Measurements from ENCODE around the gene ZFPL1. TPM values are rescaled to one million over a fixed set of nuclear protein-coding genes. Genes with fewer than 3 reads are reported as not detected.

The ZFPL1 gene
- total and polyA plus RNA-seq, 9 of the 15 experiments (the other 6 are each of a cell fraction or from before 2014, with no cell fraction given): 3.7 to 37.5 (median 22.7) TPM

DNA sequence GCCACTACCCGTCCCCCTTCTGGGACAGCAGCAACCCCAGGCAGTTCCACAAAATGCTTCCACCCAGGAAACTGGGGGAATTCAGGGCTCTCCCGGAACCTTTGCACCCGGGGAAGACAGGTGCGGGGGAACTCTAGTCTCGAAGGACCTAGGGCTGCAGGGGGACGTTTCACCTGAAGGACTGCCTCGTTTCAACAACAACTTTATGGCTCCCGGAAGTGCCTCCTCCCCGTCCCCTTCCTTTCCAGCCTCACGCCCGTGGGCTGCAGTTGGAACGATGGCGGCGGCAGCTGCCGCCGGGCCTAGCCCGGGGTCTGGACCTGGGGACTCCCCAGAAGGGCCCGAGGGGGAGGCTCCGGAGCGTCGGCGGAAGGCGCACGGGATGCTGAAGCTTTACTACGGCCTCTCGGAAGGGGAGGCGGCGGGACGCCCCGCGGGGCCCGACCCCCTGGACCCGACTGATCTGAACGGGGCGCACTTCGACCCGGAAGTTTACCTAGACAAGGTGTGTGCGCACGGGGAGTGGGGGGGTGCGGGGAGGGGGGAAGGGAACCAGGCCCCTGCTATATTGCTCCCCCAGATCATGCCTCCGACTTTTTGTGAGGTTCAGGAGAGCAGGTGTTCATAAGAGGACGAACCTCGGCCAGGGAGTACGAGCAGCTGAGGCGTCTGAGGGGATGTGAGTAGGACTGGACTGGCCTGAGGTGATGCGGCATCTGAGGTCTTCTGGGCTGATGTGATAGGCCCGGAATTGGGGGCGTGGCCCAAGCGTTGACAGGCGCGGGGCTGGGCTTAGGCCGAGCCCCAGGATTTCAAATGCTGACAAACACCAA, 12.2 kb downstream of the ZFPL1 start, which contains the start of gene VPS51 (continued):
- TF ChIP-seq MEF2D (tag; conservative IDR thresholded peaks at IDR 0.05; ENCODE audit: low read depth) (0 out of 2 replicates have a peak, but pooled peaks have one; percentile 53), FOXM1 (IDR thresholded peaks at IDR 0.05; ENCODE audit: low read depth) (no peak), FOXM1 (CRISPR knock-in tag; IDR thresholded peaks at IDR 0.05; ENCODE audit: low read depth) (no peak), POLR2A (conservative IDR thresholded peaks at IDR 0.05) (peak; percentile 94), CCNT2 (IDR thresholded peaks at IDR 0.05; ENCODE audit: borderline replicate concordance, extremely low read depth, insufficient read length, low read depth, low read length) (peak; percentile 20), RBM39 (optimal IDR thresholded peaks at IDR 0.05; ENCODE audit: low read depth, low read length) (no peak), SIN3A (IDR thresholded peaks at IDR 0.05; ENCODE audit: borderline replicate concordance in 2 of 2, control insufficient read depth in 1 of 2, low read depth in 2 of 2, low read length in 2 of 2) (peak; percentile 87 to 95; a peak in 3 of 4 replicates), NR2C2 (CRISPR knock-in tag; IDR thresholded peaks at IDR 0.05) (peak; percentile 96), NR2C2 (tag; IDR thresholded peaks at IDR 0.05) (peak; percentile 99), RFX5 (IDR thresholded peaks at IDR 0.05; ENCODE audit: low read depth, low read length) (no peak), ZNF232 (CRISPR knock-in tag; IDR thresholded peaks at IDR 0.05) (no peak), KLF13 (tag; IDR thresholded peaks at IDR 0.05; ENCODE audit: borderline replicate concordance, low read depth) (peak; percentile 75), KDM5B (IDR thresholded peaks at IDR 0.05; ENCODE audit: insufficient replicate concordance, low read depth, low read length) (peak; percentile 96), MAFG (tag; conservative IDR thresholded peaks at IDR 0.05) (no peak), ZNF239 (CRISPR knock-in tag; IDR thresholded peaks at IDR 0.05) (peak; percentile 52; the same call in 1 of the 2 replicates), ZEB2 (IDR thresholded peaks at IDR 0.05) (peak; percentile 99), ZNF197 (CRISPR knock-in tag; IDR thresholded peaks at IDR 0.05; ENCODE audit: low read depth) (no peak), TBL1XR1 (IDR thresholded peaks at IDR 0.05; ENCODE audit: low read length in 2 of 2) (peak; percentile 69 to 93), PML (IDR thresholded peaks at IDR 0.05; ENCODE audit: low read length) (no peak; the same call in 1 of the 2 replicates), ZFPM2 (CRISPR knock-in tag; IDR thresholded peaks at IDR 0.05) (0 out of 2 replicates have a peak, but pooled peaks have one; percentile 45), ZNF561 (CRISPR knock-in tag; conservative IDR thresholded peaks at IDR 0.05) (no peak), MTA2 (IDR thresholded peaks at IDR 0.05; ENCODE audit: low read depth) (0 out of 2 replicates have a peak, but pooled peaks have one; percentile 18), KLF6 (CRISPR knock-in tag; IDR thresholded peaks at IDR 0.05; ENCODE audit: borderline replicate concordance) (peak; percentile 73; the same call in 1 of the 2 replicates), CBX1 (IDR thresholded peaks at IDR 0.05; ENCODE audit: low read depth) (peak; percentile 79), SETDB1 (IDR thresholded peaks at IDR 0.05; ENCODE audit: low read length) (peak; percentile 30)
- TF ChIP-seq, protein P1, sequence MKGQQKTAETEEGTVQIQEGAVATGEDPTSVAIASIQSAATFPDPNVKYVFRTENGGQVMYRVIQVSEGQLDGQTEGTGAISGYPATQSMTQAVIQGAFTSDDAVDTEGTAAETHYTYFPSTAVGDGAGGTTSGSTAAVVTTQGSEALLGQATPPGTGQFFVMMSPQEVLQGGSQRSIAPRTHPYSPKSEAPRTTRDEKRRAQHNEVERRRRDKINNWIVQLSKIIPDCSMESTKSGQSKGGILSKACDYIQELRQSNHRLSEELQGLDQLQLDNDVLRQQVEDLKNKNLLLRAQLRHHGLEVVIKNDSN (CRISPR knock-in tag; IDR thresholded peaks at IDR 0.05): peak; percentile 30; the same call in 1 of the 2 replicates
- TF ChIP-seq, protein P2, sequence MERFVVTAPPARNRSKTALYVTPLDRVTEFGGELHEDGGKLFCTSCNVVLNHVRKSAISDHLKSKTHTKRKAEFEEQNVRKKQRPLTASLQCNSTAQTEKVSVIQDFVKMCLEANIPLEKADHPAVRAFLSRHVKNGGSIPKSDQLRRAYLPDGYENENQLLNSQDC (CRISPR knock-in tag; IDR thresholded peaks at IDR 0.05): peak; percentile 94
- TF ChIP-seq, protein P3, sequence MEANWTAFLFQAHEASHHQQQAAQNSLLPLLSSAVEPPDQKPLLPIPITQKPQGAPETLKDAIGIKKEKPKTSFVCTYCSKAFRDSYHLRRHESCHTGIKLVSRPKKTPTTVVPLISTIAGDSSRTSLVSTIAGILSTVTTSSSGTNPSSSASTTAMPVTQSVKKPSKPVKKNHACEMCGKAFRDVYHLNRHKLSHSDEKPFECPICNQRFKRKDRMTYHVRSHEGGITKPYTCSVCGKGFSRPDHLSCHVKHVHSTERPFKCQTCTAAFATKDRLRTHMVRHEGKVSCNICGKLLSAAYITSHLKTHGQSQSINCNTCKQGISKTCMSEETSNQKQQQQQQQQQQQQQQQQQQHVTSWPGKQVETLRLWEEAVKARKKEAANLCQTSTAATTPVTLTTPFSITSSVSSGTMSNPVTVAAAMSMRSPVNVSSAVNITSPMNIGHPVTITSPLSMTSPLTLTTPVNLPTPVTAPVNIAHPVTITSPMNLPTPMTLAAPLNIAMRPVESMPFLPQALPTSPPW (CRISPR knock-in tag; IDR thresholded peaks at IDR 0.05): peak; percentile 87

Measured in K562 (cell line).